GM21825 (cell line): Measurements from ENCODE around the gene GALT.

Experiments used
- ATAC-seq: cut with Tn5 transposase; IDR thresholded peaks from one replicate; pipeline ENCODE4 v1.9.1; 2021; ENCODE audit warnings: mild to moderate bottlenecking, moderate library complexity; ENCODE audit not compliant: unreplicated experiment

Gene GALT

GRCh38 chr9:34675869-34676268 lies 29.4 kb downstream of the GALT start:
- ATAC-seq = no peak

- no peak for ATAC-seq
Measured at GRCh38 chr9:34684145-34684544, 37.7 kb downstream of the GALT start.

GRCh38 chr9:34684816-34685215 lies 38.3 kb downstream of the GALT start:
- no peak for ATAC-seq

GRCh38 chr9:34685591-34685990 lies 39.1 kb downstream of the GALT start:
- ATAC-seq = no peak

GRCh38 chr9:34686231-34686630 lies 39.8 kb downstream of the GALT start:
- no peak for ATAC-seq

- no peak for ATAC-seq
Measured at GRCh38 chr9:34686732-34687131, 40.3 kb downstream of the GALT start.

GRCh38 chr9:34687276-34688030 lies 41.0 kb downstream of the GALT start:
- no peak for ATAC-seq

GRCh38 chr9:34688329-34689115 lies 42.0 kb downstream of the GALT start:
- no peak for ATAC-seq

GRCh38 chr9:34689116-34689470 lies 42.6 kb downstream of the GALT start:
- no peak for ATAC-seq

GRCh38 chr9:34689512-34689911 lies 43.0 kb downstream of the GALT start:
- ATAC-seq = no peak

GRCh38 chr9:34690983-34691935 lies 44.8 kb downstream of the GALT start, which contains the start of gene CCL19:
CCL19 (minus strand) TSS chr9:34691276; CDS start chr9:34691139, 137 bp downstream.
- ATAC-seq = no peak

- ATAC-seq = no peak
Measured at GRCh38 chr9:34691936-34692315, 45.5 kb downstream of the GALT start.

GRCh38 chr9:34693560-34693959 lies 47.1 kb downstream of the GALT start:
- ATAC-seq = no peak

- ATAC-seq = no peak
Measured at GRCh38 chr9:34694811-34695210, 48.3 kb downstream of the GALT start.
